Activated naive CD4-positive, alpha-beta T cell treated with anti-CD3 and anti-CD28 coated beads, Interleukin-2, amount 50 U/mL, for 16 hours (primary cell): Measurements from ENCODE around the gene HRC.
"Not testable (repeated sequence)": the region's sequence is repeated elsewhere in the genome, so short reads cannot be mapped to it uniquely, and the experiment has no call there.

Experiments used
- DNase-seq: peaks from one replicate; pipeline ENCODE4 v3.0.0-alpha.2; 2020

HRC gene, protein sequence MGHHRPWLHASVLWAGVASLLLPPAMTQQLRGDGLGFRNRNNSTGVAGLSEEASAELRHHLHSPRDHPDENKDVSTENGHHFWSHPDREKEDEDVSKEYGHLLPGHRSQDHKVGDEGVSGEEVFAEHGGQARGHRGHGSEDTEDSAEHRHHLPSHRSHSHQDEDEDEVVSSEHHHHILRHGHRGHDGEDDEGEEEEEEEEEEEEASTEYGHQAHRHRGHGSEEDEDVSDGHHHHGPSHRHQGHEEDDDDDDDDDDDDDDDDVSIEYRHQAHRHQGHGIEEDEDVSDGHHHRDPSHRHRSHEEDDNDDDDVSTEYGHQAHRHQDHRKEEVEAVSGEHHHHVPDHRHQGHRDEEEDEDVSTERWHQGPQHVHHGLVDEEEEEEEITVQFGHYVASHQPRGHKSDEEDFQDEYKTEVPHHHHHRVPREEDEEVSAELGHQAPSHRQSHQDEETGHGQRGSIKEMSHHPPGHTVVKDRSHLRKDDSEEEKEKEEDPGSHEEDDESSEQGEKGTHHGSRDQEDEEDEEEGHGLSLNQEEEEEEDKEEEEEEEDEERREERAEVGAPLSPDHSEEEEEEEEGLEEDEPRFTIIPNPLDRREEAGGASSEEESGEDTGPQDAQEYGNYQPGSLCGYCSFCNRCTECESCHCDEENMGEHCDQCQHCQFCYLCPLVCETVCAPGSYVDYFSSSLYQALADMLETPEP

DNA sequence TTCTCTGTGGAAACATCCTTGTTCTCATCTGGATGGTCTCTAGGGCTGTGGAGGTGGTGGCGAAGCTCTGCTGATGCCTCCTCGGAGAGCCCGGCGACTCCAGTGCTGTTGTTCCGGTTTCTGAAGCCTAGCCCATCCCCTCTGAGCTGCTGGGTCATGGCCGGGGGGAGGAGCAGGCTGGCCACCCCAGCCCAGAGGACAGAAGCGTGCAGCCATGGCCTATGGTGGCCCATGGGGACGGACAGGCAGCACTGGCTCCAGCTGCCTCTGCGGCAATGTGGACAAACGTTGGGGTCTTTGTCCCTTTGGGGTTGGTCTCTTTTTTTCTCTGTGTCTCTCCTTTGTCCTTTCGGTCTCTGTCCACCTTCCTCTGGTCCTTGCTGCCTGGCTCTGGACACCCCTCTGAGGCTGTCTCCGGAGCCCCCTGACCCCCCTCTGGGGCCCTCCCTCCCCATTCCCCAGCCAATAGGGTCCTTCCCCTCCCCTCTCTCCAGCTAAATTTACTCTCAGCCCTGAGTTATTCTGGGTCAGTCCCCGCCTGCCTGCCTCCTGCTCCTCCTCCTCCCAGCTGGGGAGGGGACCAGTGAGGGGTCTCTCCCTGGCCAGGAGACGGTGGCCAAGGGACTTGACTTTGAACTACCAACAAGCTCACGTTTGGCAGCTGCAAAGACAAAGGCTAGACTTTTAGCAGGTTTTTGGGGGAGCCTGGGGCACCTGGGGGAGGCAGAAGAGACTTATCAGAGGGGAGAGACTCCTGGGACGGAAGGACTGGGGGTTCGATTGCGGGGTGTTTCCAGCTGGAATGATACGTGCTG, at the start of gene HRC:
Gene HRC, minus strand, starts transcription at position 392 of the 815 bp plus-strand sequence. Its CDS starts 159 bp downstream, at position 233.
- no peak for DNase-seq

- no peak for DNase-seq
Observed at GRCh38 chr19:49201042-49201441, 45.8 kb upstream of the HRC start.

GRCh38 chr19:49200238-49200862, 45.2 kb upstream of the HRC start:
- DNase-seq: no peak

DNA sequence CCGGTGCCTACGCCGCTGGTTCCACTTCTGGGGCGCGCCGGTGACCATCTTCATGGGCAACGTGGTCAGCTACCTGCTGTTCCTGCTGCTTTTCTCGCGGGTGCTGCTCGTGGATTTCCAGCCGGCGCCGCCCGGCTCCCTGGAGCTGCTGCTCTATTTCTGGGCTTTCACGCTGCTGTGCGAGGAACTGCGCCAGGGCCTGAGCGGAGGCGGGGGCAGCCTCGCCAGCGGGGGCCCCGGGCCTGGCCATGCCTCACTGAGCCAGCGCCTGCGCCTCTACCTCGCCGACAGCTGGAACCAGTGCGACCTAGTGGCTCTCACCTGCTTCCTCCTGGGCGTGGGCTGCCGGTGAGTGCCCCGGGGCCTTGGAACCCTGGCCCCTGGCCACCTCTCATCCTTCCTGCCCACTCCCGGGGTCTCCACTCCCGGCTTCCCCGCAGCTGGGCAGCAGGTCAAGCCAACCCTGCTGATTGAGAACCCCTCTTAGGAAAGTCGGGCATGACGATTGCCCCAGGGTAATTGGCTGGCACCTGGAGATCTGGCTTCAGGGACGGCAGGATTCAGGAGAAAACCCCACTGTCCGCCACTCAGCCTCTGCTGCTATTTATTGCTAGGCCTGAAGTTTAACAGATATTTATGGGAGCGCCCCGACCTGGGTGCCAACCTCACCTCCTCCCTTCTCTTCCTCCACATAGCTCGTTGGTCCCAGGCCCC, 41.5 kb upstream of the HRC start:
- DNase-seq: no peak

DNA sequence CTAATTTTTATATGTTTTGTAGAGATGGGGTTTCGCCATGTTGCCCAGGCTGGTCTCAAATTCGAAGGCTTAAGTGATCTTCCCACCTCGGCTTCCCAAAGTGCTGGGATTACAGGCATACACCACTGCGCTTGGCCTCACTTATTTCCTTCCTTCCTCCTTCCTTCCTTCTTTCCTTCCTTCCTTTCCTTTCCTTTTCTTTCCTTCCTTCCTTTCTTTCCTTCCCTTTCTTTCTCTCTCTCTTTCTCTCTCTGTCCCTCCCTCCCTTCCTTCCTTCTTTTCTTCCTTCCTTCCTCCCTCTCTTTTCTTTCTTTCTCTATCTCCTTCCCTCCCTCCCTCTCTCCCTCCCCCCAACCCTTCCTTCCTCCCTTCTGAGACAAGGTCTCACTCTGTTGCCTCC, 39.2 kb upstream of the HRC start:
- DNase-seq: no peak

DNA sequence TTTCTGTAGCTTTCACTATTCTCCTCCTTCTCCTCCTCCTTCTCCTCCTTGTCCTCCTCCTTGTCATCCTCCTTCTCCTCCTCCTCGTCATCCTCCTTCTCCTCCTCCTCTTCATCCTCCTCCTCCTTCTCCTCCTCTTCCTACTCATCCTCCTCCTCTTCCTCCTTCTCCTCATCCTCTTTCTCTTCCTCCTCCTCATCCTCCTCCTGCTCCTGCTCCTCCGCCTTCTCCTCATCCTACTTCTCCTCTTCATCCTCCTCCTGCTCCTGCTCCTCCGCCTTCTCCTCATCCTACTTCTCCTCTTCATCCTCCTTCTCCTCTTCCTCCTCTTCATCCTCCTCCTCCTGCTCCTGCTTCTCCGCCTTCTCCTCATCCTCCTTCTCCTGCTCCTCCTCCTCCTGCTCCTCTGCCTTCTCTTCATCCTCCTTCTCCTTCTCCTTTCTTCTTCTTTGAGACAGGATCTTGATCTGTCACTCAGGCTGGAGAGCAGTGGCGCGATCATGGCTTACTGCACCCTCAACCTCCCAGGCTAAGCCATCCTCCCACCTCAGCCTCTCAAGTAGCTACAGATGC, 38.7 kb upstream of the HRC start:
- DNase-seq: no peak

DNA sequence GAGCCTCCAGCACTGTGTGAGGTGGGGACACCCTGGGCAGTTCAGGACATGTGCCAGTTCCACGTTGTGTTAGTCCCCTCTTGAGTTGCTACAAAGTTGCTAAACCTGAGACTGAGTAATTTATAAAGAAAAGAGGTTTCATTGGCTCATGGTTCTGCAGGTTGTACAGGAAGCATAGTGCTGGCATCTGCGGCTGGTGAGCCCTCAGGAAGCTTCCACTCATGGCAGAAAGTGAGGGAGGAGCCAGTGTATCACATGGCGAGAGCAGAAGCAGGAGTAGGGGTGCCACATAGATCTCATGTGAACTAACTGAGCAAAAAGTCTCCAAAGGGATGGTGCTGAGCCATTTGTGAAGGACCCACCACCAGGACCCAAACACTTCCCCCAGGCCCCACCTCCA, 35.6 kb upstream of the HRC start:
- no peak for DNase-seq

GRCh38 chr19:49189259-49189658, 34.1 kb upstream of the HRC start:
- DNase-seq: no peak

DNA sequence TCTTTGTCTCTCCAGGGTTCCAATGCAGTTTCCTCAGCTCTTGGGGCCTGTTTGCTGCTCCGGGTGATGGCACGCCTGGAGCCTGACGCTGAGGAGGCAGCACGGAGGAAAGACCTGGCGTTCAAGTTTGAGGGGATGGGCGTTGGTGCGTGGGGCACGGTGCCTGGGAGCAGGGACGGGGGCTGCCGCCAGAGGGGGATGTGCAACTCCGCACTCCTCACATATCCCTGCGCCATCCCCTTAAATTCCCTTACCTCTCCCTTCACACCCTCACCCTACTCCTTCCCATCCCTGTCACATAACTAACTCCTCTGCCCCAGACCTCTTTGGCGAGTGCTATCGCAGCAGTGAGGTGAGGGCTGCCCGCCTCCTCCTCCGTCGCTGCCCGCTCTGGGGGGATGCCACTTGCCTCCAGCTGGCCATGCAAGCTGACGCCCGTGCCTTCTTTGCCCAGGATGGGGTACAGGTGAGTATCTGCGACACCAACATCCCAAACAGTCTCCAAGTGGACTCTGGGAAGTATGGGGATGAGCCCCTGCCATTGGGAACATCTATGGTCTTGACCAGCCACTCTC, 33.5 kb upstream of the HRC start:
- no peak for DNase-seq

- no peak for DNase-seq
Observed at GRCh38 chr19:49186108-49186507, 30.9 kb upstream of the HRC start.

DNA sequence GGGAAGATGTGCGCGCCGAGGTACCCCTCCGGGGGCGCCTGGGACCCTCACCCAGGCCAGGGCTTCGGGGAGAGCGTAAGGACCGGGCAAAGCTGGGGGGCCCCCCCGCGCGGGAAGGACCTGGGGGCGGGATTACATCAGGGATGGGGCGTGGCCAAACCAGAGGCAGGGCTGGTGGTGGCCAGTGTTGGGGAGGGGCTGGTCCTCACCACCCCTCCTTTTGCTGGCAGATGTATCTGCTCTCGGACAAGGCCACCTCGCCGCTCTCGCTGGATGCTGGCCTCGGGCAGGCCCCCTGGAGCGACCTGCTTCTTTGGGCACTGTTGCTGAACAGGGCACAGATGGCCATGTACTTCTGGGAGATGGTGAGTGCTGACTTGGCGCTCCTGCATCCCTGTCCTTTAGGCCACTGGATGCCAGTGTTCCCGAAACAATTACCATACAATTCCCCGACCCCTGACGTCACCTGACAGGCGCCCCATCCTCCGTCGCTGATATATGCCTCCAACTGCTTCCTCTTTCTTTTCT, 27.7 kb upstream of the HRC start:
- DNase-seq: no peak

- DNase-seq: not testable (repeated sequence)
Observed at GRCh38 chr19:49182010-49182847, 27.0 kb upstream of the HRC start.

DNA sequence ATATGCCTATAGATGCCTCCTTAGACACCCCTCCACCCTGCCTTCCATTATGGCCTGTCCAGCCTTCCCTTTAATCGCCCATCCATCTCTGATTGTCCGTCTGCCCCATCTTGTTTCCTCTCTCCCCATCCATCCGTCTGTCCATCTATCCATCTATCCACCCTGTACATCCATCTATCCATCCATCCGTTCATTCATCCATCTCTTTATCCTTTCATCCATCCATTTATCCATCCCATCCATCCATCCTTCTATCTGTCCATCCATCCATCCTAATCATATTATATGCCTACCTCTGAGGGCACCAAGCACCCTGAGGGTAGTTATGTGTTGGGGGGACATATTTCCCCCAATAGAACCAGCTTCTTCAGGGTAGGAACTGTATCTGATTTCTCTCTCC, 25.5 kb upstream of the HRC start:
- no peak for DNase-seq

DNA sequence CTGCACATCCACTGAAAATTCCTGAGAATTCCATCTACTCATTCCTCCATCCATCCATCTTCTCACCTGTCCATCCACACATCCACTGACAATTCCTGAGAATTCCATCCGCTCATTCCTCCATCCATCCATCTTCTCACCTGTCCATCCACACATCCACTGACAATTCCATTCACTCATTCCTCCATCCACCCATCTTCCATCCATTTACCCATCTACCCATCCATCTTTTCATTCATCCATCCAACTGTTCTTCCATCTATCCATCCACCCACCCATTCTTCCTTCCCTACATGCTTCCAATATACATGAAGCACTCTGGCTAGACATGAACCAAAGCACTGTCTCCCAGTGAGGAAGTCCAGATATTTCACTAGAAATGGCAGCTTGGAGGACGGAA, 18.0 kb upstream of the HRC start:
- no peak for DNase-seq

- no peak for DNase-seq
Observed at GRCh38 chr19:49168421-49168820, 13.2 kb upstream of the HRC start.

GRCh38 chr19:49167857-49168409, 12.7 kb upstream of the HRC start:
- DNase-seq: no peak

- no peak for DNase-seq
Observed at GRCh38 chr19:49165865-49166301, 10.7 kb upstream of the HRC start.

DNA sequence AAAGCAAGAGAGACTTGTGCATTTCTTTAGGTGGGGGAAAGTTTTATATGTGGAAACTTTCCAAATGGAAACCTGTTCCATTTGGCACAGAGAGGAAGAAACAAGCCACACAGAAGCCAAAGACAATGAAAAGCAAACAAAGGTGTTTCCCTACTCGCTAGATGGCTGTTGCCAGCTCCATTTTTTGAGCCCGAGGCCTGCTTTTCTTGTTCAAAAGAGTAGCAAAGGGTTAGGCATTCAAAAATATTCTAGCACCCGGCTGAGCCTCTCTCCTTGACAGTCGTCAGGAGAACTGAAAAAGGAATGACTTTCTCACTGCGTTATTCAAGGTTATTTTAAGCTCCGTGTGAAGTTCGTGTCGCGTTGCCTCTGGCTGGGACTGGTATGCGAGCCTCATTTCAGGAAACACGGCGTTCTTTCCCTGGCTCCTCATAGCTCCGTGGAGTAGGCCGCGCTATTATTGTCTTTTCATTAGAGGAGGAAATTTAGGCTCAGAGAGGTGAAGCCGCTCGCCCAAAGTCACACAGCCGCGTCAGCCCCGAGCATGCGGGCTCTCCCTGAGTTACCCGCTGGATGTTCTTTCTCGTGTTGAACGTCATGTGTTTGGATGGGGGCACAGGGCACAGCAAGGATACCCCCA, 10.0 kb upstream of the HRC start:
- no peak for DNase-seq

DNA sequence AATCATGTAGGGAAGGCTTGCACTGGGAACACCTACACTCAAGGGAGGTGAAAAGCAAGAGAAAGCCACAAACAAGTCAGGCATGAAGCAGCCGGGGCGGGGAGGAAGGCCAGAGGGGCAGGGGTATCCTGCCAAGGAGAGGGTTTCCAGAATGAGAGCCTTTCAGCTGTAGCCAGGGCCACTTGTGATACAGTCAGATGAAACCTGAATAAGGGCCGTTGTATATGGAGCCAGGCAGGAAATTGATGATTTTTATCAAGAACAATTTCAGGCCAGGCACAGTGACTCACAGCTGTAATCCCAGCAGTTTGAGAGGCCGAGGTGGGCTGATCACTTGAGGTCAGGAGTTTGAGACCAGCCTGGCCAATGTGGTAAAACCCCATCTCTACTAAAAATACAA, 6.8 kb upstream of the HRC start:
- no peak for DNase-seq
